ENCODE data around the gene LAMA5. TPM values are rescaled to one million over a fixed set of nuclear protein-coding genes. Genes with fewer than 3 reads are reported as not detected.

The LAMA5 gene
- polyA plus RNA-seq, 3 donors: 0.05 TPM; not detected in 2

GRCh38 chr20:62315773-62316172, 51.3 kb downstream of the LAMA5 start:
- H3K9me3 ChIP-seq (replicated peaks in 1 of 2; ENCODE audit: control insufficient read depth in 1 of 2, insufficient read depth in 1 of 2, low read length in 2 of 2): peaks cover 0 to 5% of the 10 kb centered on the region in 2 donors
- no peak overlapping the region for H3K27ac Mint-ChIP-seq

GRCh38 chr20:62314711-62315302, 52.3 kb downstream of the LAMA5 start:
- WGBS (ENCODE audit: insufficient coverage): 92% methylated on average over 24 of the region's 25 CpGs
- no peak for DNase-seq
- intact Hi-C loops (cut with micrococcal nuclease): no loop called here
- Histone ChIP-seq H3K4me2 (replicated peaks; ENCODE audit: extremely low read depth, low read length, poor library complexity, severe bottlenecking) (no peak overlapping the region), H3K4me3 (replicated peaks in 1 of 3; ENCODE audit: low read depth in 2 of 3, low read length in 3 of 3) (no peak overlapping the region), H2AFZ (ENCODE audit: insufficient read depth, low read depth, low read length, poor library complexity, severe bottlenecking) (no peak overlapping the region), H3K79me2 (ENCODE audit: insufficient read depth, low read length) (no peaks in the 10 kb centered on the region), H3K27me3 (ENCODE audit: control insufficient read depth in 2 of 2, insufficient read depth in 2 of 2, low read length in 2 of 2) (no peaks in the 10 kb centered on the region), H3K4me1 (ENCODE audit: control insufficient read depth in 1 of 2, insufficient read depth in 2 of 2, low read length in 2 of 2) (no peaks in the 10 kb centered on the region), H3K36me3 (replicated peaks in 1 of 2; ENCODE audit: control insufficient read depth in 1 of 2, insufficient read depth in 2 of 2, low read length in 2 of 2) (no peaks in the 10 kb centered on the region), H3K9ac (ENCODE audit: insufficient read depth, low read length, poor library complexity, severe bottlenecking) (no peak overlapping the region), H3K27ac (ENCODE audit: low read depth in 1 of 2, low read length in 2 of 2) (no peak overlapping the region), H4K20me1 (ENCODE audit: insufficient read depth, low read length) (no peaks in the 10 kb centered on the region), H3K9me3 (replicated peaks in 1 of 2; ENCODE audit: control insufficient read depth in 1 of 2, insufficient read depth in 1 of 2, low read length in 2 of 2) (peaks cover 0 to 5% of the 10 kb centered on the region in 2 donors)
- peak overlapping the region in 1 of 7 donors; percentile 65 for H3K27ac Mint-ChIP-seq
- peaks cover 0 to 2% of the 10 kb centered on the region in 2 donors for H3K36me3 Mint-ChIP-seq
- TF ChIP-seq CTCF (IDR thresholded peaks at IDR 0.05): no peak
- H3K4me1 Mint-ChIP-seq: no peaks in the 10 kb centered on the region
- peaks cover 0 to 5% (median 0%) of the 10 kb centered on the region in 7 donors for H3K9me3 Mint-ChIP-seq
- no peak overlapping the region for H3K4me3 Mint-ChIP-seq
- peaks cover 0 to 2% (median 2%) of the 10 kb centered on the region in 3 donors for H3K27me3 Mint-ChIP-seq (ENCODE audit: low read depth in 3 of 3)

More at GRCh38 chr20:62315773-62316172, 51.3 kb downstream of the LAMA5 start:
- no peak for TF ChIP-seq CTCF (IDR thresholded peaks at IDR 0.05)
- Histone ChIP-seq H3K4me3 (replicated peaks in 1 of 3; ENCODE audit: low read depth in 2 of 3, low read length in 3 of 3) (no peak overlapping the region), H3K27ac (ENCODE audit: low read depth in 1 of 2, low read length in 2 of 2) (no peak overlapping the region), H3K4me1 (ENCODE audit: control insufficient read depth in 1 of 2, insufficient read depth in 2 of 2, low read length in 2 of 2) (no peaks in the 10 kb centered on the region), H3K79me2 (ENCODE audit: insufficient read depth, low read length) (no peaks in the 10 kb centered on the region), H2AFZ (ENCODE audit: insufficient read depth, low read depth, low read length, poor library complexity, severe bottlenecking) (no peak overlapping the region), H3K36me3 (replicated peaks in 1 of 2; ENCODE audit: control insufficient read depth in 1 of 2, insufficient read depth in 2 of 2, low read length in 2 of 2) (no peaks in the 10 kb centered on the region), H3K27me3 (ENCODE audit: control insufficient read depth in 2 of 2, insufficient read depth in 2 of 2, low read length in 2 of 2) (no peaks in the 10 kb centered on the region), H3K4me2 (replicated peaks; ENCODE audit: extremely low read depth, low read length, poor library complexity, severe bottlenecking) (no peak overlapping the region), H3K9ac (ENCODE audit: insufficient read depth, low read length, poor library complexity, severe bottlenecking) (no peak overlapping the region), H4K20me1 (ENCODE audit: insufficient read depth, low read length) (no peaks in the 10 kb centered on the region)
- Mint-ChIP-seq H3K4me3 (no peak overlapping the region), H3K4me1 (no peaks in the 10 kb centered on the region), H3K9me3 (peaks cover 0 to 5% (median 0%) of the 10 kb centered on the region in 7 donors), H3K36me3 (no peaks in the 10 kb centered on the region), H3K27me3 (ENCODE audit: low read depth in 3 of 3) (peaks cover 0 to 2% (median 2%) of the 10 kb centered on the region in 3 donors)
- intact Hi-C loops (cut with micrococcal nuclease): no loop called here
- no peak for DNase-seq
- WGBS (ENCODE audit: insufficient coverage): 97% methylated on average over 11 of the region's 12 CpGs
